AG04450 (cell line): Measurements from ENCODE around the gene LHFPL2. TPM values are rescaled to one million over a fixed set of nuclear protein-coding genes. Genes with fewer than 3 reads are reported as not detected.

Experiments
- CTCF ChIA-PET: fragments of 300-600, 350-600 bp; formaldehyde crosslinking; extraction: SDS; loops from one replicate; lab custom pipeline; 2022; ENCODE audit warnings: antibody characterized with exemption, inconsistent platforms; lab: Charles Lee
- POLR2A ChIA-PET: fragments of 350-600 bp; formaldehyde crosslinking; extraction: SDS; loops from one replicate; lab custom pipeline; 2021; ENCODE audit warnings: antibody characterized with exemption, inconsistent platforms; lab: Yijun Ruan, JAX
- DNase-seq: peaks from one replicate; pipeline ENCODE4 v3.0.0-alpha.2; 2011; ENCODE audit warnings: low read depth, low spot score
- H3K27ac ChIP-seq: one replicate; pipeline ENCODE4 v1.5.1; 2012; ENCODE audit warnings: low read depth, low read length, control low read depth
- H3K27me3 ChIP-seq: one replicate; pipeline ENCODE4 v1.6.0; 2012; ENCODE audit warnings: low read length; ENCODE audit not compliant: control insufficient read depth, insufficient read depth
- H3K4me3 ChIP-seq: 2 replicates; pipeline ENCODE4 v1.5.1; 2011; ENCODE audit warnings: mild to moderate bottlenecking, low read depth, low read length, control low read depth
- H3K9me3 ChIP-seq: 2 replicates; pipeline ENCODE4 v1.5.1; 2012; ENCODE audit warnings: low read length; ENCODE audit not compliant: control insufficient read depth, insufficient read depth
- CTCF ChIP-seq: IDR thresholded peaks from 2 replicates; pipeline ENCODE4 v1.5.1; 2011; ENCODE audit warnings: low read depth, low read length, control low read depth, inconsistent platforms
- polyA plus RNA-seq: library from polyadenylated mRNA; depleted of rRNA; stranded (reverse); fragments of >200 nt; gene quantifications from 2 replicates; pipeline ENCODE4 v1.2.3, GENCODE V29; 2011

The LHFPL2 gene
- polyA plus RNA-seq, 1 experiment = 20.1 TPM

- CTCF ChIA-PET = no interaction called here
- no peaks in the 10 kb centered on the region for H3K27me3 ChIP-seq
- H3K27ac ChIP-seq = no peak overlapping the region
- no peaks in the 10 kb centered on the region for H3K9me3 ChIP-seq
- no peak overlapping the region for H3K4me3 ChIP-seq
- DNase-seq = no peak
- TF ChIP-seq CTCF = no peak
- POLR2A ChIA-PET = no interaction called here
These were observed 199.5 kb downstream of the LHFPL2 start for GRCh38 chr5:78449103-78449502.

- Histone ChIP-seq H3K27ac (no peak overlapping the region), H3K4me3 (no peak overlapping the region), H3K9me3 (no peaks in the 10 kb centered on the region), H3K27me3 (no peaks in the 10 kb centered on the region)
- ChIA-PET POLR2A (no interaction called here), CTCF (no interaction called here)
- DNase-seq = no peak
- no peak for TF ChIP-seq CTCF
These were observed 200.7 kb downstream of the LHFPL2 start for GRCh38 chr5:78447775-78448424.
